ENCODE measurements around the gene ZNF134. TPM values are rescaled to one million over a fixed set of nuclear protein-coding genes. Genes with fewer than 3 reads are reported as not detected.

Gene ZNF134
- polyA plus RNA-seq, 1 donor from 2014 or later, result 40.7 TPM

DNA sequence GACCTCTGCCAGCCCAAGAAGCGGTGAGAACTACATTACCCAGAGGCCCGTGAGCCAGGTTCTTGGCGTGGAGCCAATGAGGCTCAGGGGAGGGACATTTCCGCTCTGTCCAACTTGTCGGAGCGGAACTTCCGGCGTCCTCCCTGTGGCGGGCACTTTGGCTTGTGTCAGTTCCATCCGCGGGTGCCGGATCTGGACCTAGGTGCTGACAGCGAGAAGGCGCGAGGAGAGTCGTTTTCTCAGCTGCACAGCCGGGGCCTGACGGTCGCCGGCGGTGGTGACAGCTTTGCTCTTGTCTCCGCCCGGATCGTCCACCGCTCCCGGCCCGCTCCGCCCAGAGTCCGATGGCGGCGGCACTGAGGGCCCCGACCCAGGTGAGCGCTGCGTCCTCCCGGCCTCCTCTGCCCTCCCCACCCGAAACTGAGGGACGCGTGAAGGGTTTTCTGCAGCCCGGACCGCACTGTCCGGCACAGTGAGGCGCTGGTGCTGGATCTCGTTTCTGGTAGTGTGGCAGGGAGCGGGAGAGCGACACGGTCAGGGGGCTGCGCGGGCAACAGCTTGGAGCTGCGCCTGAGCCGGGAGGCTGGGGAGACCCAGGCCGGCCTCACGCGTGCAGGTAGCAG is 14.2 kb upstream of the ZNF134 start, which contains the start of gene ZNF530:
TSS of gene ZNF530 (plus strand) at position 125 of the 623 bp plus-strand sequence. CDS start 4,461 bp downstream, outside the sequence.
- H3K36me3 ChIP-seq (ENCODE audit: insufficient read depth, low read length), result no peaks in the 10 kb centered on the region
- no peak within 1 kb of the TSS for H3K27ac ChIP-seq (ENCODE audit: low read length)
- peaks cover 5% of the 10 kb centered on the region for H3K79me2 ChIP-seq (replicated peaks; ENCODE audit: insufficient read depth, low read length)
- H4K20me1 ChIP-seq (ENCODE audit: insufficient read depth), result no peaks in the 10 kb centered on the region
- peak within 1 kb of the TSS; percentile 72 for H3K4me2 ChIP-seq (ENCODE audit: low read length)
- peak within 1 kb of the TSS; percentile 94 for H3K4me3 ChIP-seq (ENCODE audit: low read length)
- H3K9me2 ChIP-seq (ENCODE audit: insufficient read depth, low read length), result no peaks in the 10 kb centered on the region
- H2AFZ ChIP-seq (ENCODE audit: low read depth, low read length), result peak within 1 kb of the TSS; percentile 88
- H3F3A ChIP-seq (ENCODE audit: insufficient read depth, low read length, poor library complexity, severe bottlenecking), result no peaks in the 10 kb centered on the region
- H3K9me3 ChIP-seq (ENCODE audit: low read length), result no peaks in the 10 kb centered on the region
- H3K27me3 ChIP-seq (ENCODE audit: insufficient read depth, low read depth, low read length), result no peaks in the 10 kb centered on the region
- TF ChIP-seq POLR2AphosphoS5 (IDR thresholded peaks at IDR 0.05) (peak; percentile 68), EP300 (conservative IDR thresholded peaks at IDR 0.05; ENCODE audit: poor library complexity, severe bottlenecking) (no peak), MXI1 (conservative IDR thresholded peaks at IDR 0.05; ENCODE audit: poor library complexity, severe bottlenecking) (peak; percentile 82), SMC3 (conservative IDR thresholded peaks at IDR 0.05; ENCODE audit: poor library complexity) (peak; percentile 56), RAD21 (conservative IDR thresholded peaks at IDR 0.05) (peak; percentile 21)
- peak within 1 kb of the TSS; percentile 72 for H3K9ac ChIP-seq (ENCODE audit: low read length)

GRCh38 chr19:57606931-57607330 is 7.1 kb upstream of the ZNF134 start:
- Histone ChIP-seq H3K27ac (ENCODE audit: low read length) (no peak overlapping the region), H3K9ac (ENCODE audit: low read length) (no peak overlapping the region), H3K9me2 (ENCODE audit: insufficient read depth, low read length) (no peaks in the 10 kb centered on the region), H3K36me3 (ENCODE audit: insufficient read depth, low read length) (peaks cover 6% of the 10 kb centered on the region), H3K4me3 (ENCODE audit: low read length) (no peak overlapping the region), H3F3A (ENCODE audit: insufficient read depth, low read length, poor library complexity, severe bottlenecking) (no peaks in the 10 kb centered on the region), H4K20me1 (ENCODE audit: insufficient read depth) (no peaks in the 10 kb centered on the region), H3K79me2 (replicated peaks; ENCODE audit: insufficient read depth, low read length) (no peaks in the 10 kb centered on the region), H2AFZ (ENCODE audit: low read depth, low read length) (no peak overlapping the region), H3K4me2 (ENCODE audit: low read length) (no peak overlapping the region), H3K27me3 (ENCODE audit: insufficient read depth, low read depth, low read length) (no peaks in the 10 kb centered on the region), H3K9me3 (ENCODE audit: low read length) (no peaks in the 10 kb centered on the region)
- TF ChIP-seq POLR2AphosphoS5 (IDR thresholded peaks at IDR 0.05) (no peak), REST (IDR thresholded peaks at IDR 0.05; ENCODE audit: borderline replicate concordance) (no peak), EP300 (conservative IDR thresholded peaks at IDR 0.05; ENCODE audit: poor library complexity, severe bottlenecking) (no peak), RAD21 (conservative IDR thresholded peaks at IDR 0.05) (no peak), MXI1 (conservative IDR thresholded peaks at IDR 0.05; ENCODE audit: poor library complexity, severe bottlenecking) (no peak), SMC3 (conservative IDR thresholded peaks at IDR 0.05; ENCODE audit: poor library complexity) (no peak), EZH2 (IDR thresholded peaks at IDR 0.05; ENCODE audit: borderline replicate concordance, insufficient read depth, low read length, poor library complexity, severe bottlenecking) (no peak), TAF1 (IDR thresholded peaks at IDR 0.05; ENCODE audit: low read depth) (no peak)
- TF ChIP-seq, protein P1, sequence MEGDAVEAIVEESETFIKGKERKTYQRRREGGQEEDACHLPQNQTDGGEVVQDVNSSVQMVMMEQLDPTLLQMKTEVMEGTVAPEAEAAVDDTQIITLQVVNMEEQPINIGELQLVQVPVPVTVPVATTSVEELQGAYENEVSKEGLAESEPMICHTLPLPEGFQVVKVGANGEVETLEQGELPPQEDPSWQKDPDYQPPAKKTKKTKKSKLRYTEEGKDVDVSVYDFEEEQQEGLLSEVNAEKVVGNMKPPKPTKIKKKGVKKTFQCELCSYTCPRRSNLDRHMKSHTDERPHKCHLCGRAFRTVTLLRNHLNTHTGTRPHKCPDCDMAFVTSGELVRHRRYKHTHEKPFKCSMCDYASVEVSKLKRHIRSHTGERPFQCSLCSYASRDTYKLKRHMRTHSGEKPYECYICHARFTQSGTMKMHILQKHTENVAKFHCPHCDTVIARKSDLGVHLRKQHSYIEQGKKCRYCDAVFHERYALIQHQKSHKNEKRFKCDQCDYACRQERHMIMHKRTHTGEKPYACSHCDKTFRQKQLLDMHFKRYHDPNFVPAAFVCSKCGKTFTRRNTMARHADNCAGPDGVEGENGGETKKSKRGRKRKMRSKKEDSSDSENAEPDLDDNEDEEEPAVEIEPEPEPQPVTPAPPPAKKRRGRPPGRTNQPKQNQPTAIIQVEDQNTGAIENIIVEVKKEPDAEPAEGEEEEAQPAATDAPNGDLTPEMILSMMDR (IDR thresholded peaks at IDR 0.05; ENCODE audit: poor library complexity, severe bottlenecking), result no peak
